HG02678 (cell line): ENCODE results near the gene PREPL.

Experiments used
- ATAC-seq: cut with Tn5 transposase; IDR thresholded peaks from one replicate; pipeline ENCODE4 v1.9.1; 2021; ENCODE audit warnings: mild to moderate bottlenecking, moderate library complexity; ENCODE audit not compliant: unreplicated experiment

The PREPL gene

GRCh38 chr2:44297431-44297830 lies 63.9 kb downstream of the PREPL start:
- no peak for ATAC-seq

GRCh38 chr2:44296653-44297052 lies 64.6 kb downstream of the PREPL start:
- ATAC-seq = no peak

GRCh38 chr2:44295633-44296359 lies 65.5 kb downstream of the PREPL start:
- no peak for ATAC-seq

- no peak for ATAC-seq
Observed at GRCh38 chr2:44295113-44295512, 66.2 kb downstream of the PREPL start.

GRCh38 chr2:44291281-44292248 lies 69.7 kb downstream of the PREPL start:
- no peak for ATAC-seq

GRCh38 chr2:44290261-44290660 lies 71.0 kb downstream of the PREPL start:
- no peak for ATAC-seq

- ATAC-seq = no peak
Observed at GRCh38 chr2:44286884-44287638, 74.2 kb downstream of the PREPL start.

GRCh38 chr2:44286119-44286883 lies 75.0 kb downstream of the PREPL start:
- no peak for ATAC-seq

GRCh38 chr2:44285174-44285573 lies 76.1 kb downstream of the PREPL start:
- no peak for ATAC-seq

- no peak for ATAC-seq
Observed at GRCh38 chr2:44283116-44283666, 78.1 kb downstream of the PREPL start.

GRCh38 chr2:44280869-44281268 lies 80.4 kb downstream of the PREPL start:
- ATAC-seq = no peak

- no peak for ATAC-seq
Observed at GRCh38 chr2:44277541-44277940, 83.8 kb downstream of the PREPL start.

GRCh38 chr2:44275927-44276303 lies 85.4 kb downstream of the PREPL start:
- no peak for ATAC-seq

GRCh38 chr2:44273596-44273995 lies 87.7 kb downstream of the PREPL start:
- ATAC-seq = no peak

GRCh38 chr2:44273076-44273475 lies 88.2 kb downstream of the PREPL start:
- ATAC-seq = no peak

GRCh38 chr2:44271296-44271695 lies 90.0 kb downstream of the PREPL start:
- no peak for ATAC-seq

- ATAC-seq = no peak
Observed at GRCh38 chr2:44269831-44270230, 91.5 kb downstream of the PREPL start.

- ATAC-seq = no peak
Observed at GRCh38 chr2:44267796-44268648, 93.3 kb downstream of the PREPL start.
